Body of pancreas (tissue), 4 donors: Measurements from ENCODE around the gene LATS2.

Experiments used
- CTCF ChIP-seq, 7 experiments: fragments of 450-650 bp in 4 of 7; fragments of 200-600 bp in 3 of 7; sonication (generic) in 3 of 7; IDR thresholded peaks; one replicate each; pipeline ENCODE4 v1.5.1; 2016 to 2019; ENCODE audit warnings: antibody characterized with exemption in 7 of 7
- POLR2A ChIP-seq, 3 donors: fragments of 450-650 bp; IDR thresholded peaks; one replicate each; pipeline ENCODE4 v1.6.1; 2016; ENCODE audit warnings: antibody characterized with exemption in 3 of 3, mild to moderate bottlenecking in 2 of 3

GRCh38 chr13:21014502-21015170 is 46.8 kb downstream of the LATS2 start:
- TF ChIP-seq POLR2A (IDR thresholded peaks at IDR 0.05) (no peak), CTCF (IDR thresholded peaks at IDR 0.05) (no peak)
